Activated gamma-delta T cell treated with anti-CD3 and anti-CD28 coated beads, Interleukin-2, amount 50 U/mL, for 16 hours (primary cell): Measurements from ENCODE around the gene DENND10.
"Not testable (repeated sequence)": the region's sequence is repeated elsewhere in the genome, so short reads cannot be mapped to it uniquely, and the experiment has no call there.

Source experiments
- DNase-seq: peaks from one replicate; pipeline ENCODE4 v3.0.0-alpha.2; 2020; ENCODE audit warnings: low read depth

The DENND10 gene, protein sequence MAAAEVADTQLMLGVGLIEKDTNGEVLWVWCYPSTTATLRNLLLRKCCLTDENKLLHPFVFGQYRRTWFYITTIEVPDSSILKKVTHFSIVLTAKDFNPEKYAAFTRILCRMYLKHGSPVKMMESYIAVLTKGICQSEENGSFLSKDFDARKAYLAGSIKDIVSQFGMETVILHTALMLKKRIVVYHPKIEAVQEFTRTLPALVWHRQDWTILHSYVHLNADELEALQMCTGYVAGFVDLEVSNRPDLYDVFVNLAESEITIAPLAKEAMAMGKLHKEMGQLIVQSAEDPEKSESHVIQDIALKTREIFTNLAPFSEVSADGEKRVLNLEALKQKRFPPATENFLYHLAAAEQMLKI

GRCh38 chr10:119103903-119104653 lies at the start of gene DENND10:
Gene DENND10 (plus strand): TSS chr10:119104113. CDS start chr10:119104143, 30 bp downstream.
- DNase-seq: peak; percentile 62

- no peak for DNase-seq
These were observed 48.4 kb upstream of the DENND10 start for GRCh38 chr10:119055472-119055871.

- no peak for DNase-seq
These were observed 45.9 kb upstream of the DENND10 start for GRCh38 chr10:119058010-119058409.

DNA sequence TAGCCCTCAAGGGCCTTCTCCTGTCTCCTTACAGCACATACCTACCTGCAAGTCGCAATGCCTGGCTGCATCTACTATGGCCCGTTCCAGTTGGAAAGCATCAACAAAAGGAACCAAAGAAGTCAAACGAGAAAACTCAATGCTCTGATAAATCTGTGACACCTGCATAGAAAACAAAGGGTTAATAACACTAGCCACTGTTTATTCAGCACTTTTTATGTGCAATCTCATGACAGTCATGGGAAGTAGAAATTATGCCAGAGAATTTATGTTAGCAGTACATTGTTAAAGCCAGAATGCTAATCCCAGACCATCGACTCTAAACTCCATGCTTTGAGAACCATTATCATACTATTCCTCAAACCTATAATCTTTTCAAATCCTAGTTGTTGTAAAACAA lies 44.4 kb upstream of the DENND10 start:
- no peak for DNase-seq

DNA sequence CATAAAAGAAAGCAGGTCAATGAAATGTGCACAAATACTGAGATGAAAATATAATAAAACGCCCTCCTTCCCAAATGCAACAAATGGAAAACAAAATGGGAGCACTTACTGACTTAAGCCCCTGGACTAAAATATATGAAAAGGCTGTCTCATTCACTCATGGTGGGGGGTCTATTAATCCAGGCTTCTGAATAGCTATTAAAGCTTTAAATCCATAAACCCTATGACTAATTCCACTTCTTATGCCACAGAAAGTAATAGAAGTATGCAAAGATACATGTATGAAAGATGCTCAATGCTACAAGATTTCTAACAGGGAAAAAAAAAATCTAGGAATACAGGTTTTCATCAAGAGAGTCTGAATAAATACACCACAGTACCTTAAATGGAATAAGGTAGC lies 43.8 kb upstream of the DENND10 start:
- DNase-seq: no peak

- DNase-seq: no peak
These were observed 42.6 kb upstream of the DENND10 start for GRCh38 chr10:119061352-119061751.

- no peak for DNase-seq
These were observed 42.0 kb upstream of the DENND10 start for GRCh38 chr10:119061926-119062325.

DNA sequence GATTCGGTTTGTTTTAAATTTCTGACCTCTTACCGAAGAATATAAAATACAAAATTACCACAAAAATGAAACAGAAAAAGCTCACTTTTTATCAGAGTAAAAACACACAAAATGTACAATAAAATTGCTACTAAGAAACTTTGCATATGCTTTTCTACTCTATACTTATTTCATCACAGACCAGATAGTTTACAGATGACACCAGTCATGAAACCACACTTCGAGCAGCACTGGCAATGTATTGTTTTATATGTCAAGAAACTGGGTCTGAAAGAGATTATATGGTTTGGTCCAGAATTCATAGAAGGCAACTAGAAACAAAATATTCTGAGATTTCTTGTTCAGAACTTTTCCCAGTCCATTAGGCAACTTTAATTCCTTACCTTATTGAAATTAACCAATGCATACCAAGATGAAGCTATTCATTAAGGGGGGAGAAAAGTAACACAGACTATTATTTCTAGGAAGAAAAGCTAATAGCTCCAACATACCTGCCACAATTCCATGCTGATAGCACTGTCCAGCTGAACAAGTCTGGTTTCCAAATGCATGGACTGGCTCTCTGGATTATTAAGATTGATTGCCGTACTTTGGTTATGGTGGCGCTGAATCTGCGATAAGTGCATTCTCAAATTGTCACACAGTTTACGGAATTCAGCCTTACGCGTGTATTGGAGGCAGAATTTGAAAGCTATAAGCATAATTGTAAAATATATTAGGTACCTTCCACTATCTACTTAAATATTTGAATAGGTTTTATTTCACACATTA lies 33.3 kb upstream of the DENND10 start:
- no peak for DNase-seq

GRCh38 chr10:119073584-119073983 lies 30.3 kb upstream of the DENND10 start:
- no peak for DNase-seq

- no peak for DNase-seq
These were observed 25.3 kb upstream of the DENND10 start for GRCh38 chr10:119078422-119079179.

DNA sequence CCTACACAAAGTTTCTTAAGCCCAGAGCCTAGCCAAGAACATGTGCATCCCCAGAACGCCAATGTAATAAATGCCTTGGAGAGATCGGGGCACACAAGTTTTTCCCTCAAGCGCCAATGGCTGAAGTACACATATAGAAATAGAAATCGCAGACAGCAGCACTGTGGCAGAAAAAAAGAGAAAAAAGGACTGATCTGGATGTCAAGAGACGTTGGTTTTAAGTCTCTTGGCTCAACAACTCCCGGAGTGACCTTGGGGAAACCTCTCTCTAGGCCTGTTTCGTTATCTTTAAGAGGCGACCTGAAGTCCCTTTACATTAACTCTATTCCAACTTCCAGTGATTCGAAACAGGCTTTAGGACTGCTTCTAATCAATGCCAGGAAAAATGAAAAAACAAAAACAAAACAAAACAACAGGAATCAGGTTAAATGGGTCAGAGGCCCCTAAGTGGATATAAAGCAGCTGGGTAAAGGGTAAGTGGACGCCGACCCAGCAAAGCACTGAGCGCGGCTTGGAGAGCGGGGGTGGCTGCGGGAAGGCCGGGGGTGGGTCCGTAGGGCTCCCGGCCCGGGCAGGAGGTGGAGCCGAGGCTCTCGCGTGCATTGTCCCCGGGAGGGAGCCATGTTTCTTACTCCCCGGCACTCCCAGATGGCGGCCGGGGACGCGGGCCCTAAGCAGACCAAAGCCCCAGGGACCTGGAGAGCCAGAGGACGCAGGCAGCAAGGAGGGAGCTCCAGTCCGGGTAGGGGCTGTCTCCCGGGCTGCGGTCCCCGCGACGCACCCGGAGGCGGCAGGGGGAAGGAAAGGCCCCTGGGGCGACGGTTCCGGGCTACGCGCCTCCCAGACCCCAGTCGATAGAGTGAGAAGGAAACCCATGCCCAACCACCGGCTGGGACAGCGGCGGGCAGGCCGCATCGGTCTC lies 24.1 kb upstream of the DENND10 start:
- DNase-seq: peak; percentile 35

- peak; percentile 88 for DNase-seq
These were observed 23.2 kb upstream of the DENND10 start, which contains the start of gene EIF3A for GRCh38 chr10:119080521-119081259. Gene EIF3A (minus strand): TSS chr10:119080817. CDS start chr10:119080676, 141 bp downstream.

DNA sequence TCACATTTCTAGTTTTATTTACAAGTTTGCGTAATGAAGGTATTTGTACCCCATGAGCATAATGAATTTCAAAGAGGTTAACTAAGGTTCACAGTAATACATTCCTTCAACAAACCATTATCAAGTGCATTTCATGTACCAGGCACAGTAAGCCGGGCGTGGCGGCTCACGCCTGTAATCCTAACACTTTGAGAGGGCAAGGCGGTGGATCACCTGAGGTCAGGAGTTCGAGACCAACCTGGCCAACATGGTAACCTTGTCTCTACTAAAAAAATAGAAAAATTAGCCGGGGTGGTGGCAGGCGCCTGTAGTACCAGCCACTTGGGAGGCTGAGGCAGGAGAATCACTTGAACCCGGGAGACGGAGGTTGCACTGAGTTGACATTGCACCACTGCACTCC lies 19.0 kb upstream of the DENND10 start:
- DNase-seq: no peak

- no peak for DNase-seq
These were observed 16.5 kb upstream of the DENND10 start for GRCh38 chr10:119087271-119087882.

GRCh38 chr10:119090026-119090795 lies 13.7 kb upstream of the DENND10 start:
- no peak for DNase-seq

GRCh38 chr10:119090968-119091367 lies 12.9 kb upstream of the DENND10 start:
- DNase-seq: no peak

DNA sequence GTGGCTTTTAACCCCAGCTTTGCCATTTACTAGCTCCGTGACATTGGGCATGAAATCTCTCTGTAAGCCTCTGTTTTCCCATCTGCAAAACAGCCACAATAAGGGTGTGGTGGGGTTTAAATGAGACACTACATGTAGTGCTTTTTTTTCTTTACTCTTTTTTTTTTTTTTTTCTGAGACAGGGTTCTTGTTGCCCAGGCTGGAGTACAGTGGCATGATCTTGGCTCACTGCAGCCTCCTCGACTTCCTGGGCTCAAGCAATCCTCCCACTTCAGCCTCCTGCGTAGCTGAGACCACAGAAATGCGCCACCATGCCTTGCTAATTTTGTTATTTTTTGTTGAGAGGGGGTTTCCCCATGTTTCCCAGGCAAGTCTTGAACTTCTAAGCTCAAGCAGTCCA lies 8.3 kb upstream of the DENND10 start:
- no peak for DNase-seq

GRCh38 chr10:119096641-119097415 lies 7.1 kb upstream of the DENND10 start:
- DNase-seq: not testable (repeated sequence)
